Uterus (tissue), 2 donors: ENCODE data around the gene TOMM70.

Source experiments
- CTCF ChIP-seq, 4 experiments: fragments of 200-600 bp in 2 of 4; fragments of 450-650 bp in 2 of 4; sonication (generic) in 2 of 4; IDR thresholded peaks; one replicate each; pipeline ENCODE4 v1.5.1; 2016 to 2019; ENCODE audit warnings: antibody characterized with exemption in 4 of 4, mild to moderate bottlenecking in 2 of 4, moderate library complexity in 1 of 4
- POLR2A ChIP-seq, 2 donors: fragments of 450-650 bp; IDR thresholded peaks; one replicate each; pipeline ENCODE4 v1.6.1; 2016; ENCODE audit warnings: antibody characterized with exemption in 2 of 2, mild to moderate bottlenecking in 1 of 2, moderate library complexity in 1 of 2

- TF ChIP-seq CTCF (IDR thresholded peaks at IDR 0.05) (no peak), POLR2A (IDR thresholded peaks at IDR 0.05) (no peak)
These were observed 2.7 kb upstream of the TOMM70 start for GRCh38 chr3:100403362-100404249.
